ENCODE data around the gene AMPD2.

The AMPD2 gene

GRCh38 chr1:109622137-109622892, 2.7 kb downstream of the AMPD2 start:
- H3K36me3 Mint-ChIP-seq, result peaks cover 8 to 16% of the 10 kb centered on the region in 2 donors
- ATAC-seq (replicated peaks), result no peak
- peak overlapping the region; percentile 79 for H3K27ac Mint-ChIP-seq
- H3K4me3 Mint-ChIP-seq, result peak overlapping the region; percentile 97 to 99
- no peaks in the 10 kb centered on the region for H3K9me3 Mint-ChIP-seq
- no peak for DNase-seq
- peaks cover 48 to 72% of the 10 kb centered on the region in 2 donors for H3K4me1 Mint-ChIP-seq
- H3K27me3 Mint-ChIP-seq, result no peaks in the 10 kb centered on the region

- Mint-ChIP-seq H3K27ac (no peak overlapping the region), H3K36me3 (peaks cover 14 to 22% of the 10 kb centered on the region in 2 donors), H3K4me1 (peaks cover 45 to 72% of the 10 kb centered on the region in 2 donors), H3K4me3 (no peak overlapping the region), H3K9me3 (no peaks in the 10 kb centered on the region), H3K27me3 (no peaks in the 10 kb centered on the region)
- DNase-seq (no peak), ATAC-seq (replicated peaks) (no peak)
Observed at GRCh38 chr1:109622895-109623294, 3.3 kb downstream of the AMPD2 start.

DNA sequence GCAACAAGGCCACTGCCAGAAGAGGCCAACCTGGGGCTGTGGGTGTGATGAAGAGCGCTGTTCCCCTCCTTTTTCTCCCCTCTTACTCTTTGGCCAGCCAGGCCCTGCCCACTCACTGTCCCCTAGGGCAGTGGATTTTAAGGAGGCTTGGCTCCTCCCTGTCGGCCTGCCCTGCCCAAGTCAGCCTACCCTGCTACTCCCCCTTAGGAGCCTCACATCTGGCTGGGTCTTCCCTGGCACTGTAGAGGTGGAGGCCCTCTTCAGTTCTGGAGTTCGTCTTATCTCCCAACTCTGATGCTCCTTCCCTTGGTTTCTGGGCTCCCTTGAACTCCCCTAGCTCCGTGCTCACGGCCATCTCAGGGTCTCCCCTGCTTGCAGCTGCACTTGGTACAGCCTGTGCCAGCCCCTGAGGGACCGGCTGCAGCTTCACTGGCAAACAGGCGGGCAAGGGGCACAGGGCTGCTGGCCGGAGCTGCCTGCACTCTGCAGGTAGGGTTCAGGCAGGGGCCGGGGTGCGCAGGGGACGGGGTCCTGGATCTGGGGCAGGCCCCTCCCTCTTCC, 4.0 kb downstream of the AMPD2 start:
- Mint-ChIP-seq H3K27ac (peak overlapping the region; percentile 89), H3K36me3 (peaks cover 15 to 29% of the 10 kb centered on the region in 2 donors)

DNA sequence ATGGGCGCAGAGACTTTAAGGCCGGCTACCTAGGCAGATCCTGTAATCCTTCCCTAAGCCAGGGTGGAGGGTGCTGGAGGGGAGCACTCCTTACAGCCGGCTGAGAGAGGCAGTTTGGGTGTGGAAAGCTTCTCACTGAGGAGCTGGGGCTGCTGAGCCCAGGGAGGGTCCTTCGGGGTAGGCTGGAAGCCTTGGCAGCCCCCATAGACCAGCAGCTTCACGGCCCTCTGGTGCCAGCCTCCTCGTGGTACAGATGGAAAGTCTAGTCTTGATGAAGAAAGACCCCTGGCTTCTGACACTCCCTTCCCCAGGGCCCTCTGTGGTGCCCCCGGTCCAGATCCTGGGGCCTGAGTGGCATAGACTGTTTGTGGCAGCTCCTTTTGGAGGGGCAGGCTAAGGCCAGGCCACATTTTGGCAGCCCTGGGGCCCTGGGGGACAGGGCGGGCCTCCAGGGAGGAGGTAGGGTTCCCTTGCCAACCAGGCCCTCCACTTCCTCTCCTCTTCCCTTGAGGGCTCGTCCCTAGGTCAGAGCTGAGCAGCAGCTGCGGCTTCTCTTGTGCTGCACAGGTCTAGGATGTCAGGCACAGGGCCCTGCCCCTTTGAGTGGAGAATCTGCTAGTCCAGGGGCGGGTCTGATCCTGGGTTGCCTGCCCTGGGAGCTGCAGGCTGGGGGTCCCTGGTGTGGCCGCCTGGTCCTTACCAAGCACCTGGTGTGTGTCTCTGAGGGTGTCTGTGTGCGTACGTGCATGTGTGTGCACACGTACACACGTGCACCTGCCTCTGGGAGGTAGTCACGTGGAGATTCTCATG, 4.8 kb downstream of the AMPD2 start:
- peaks cover 36 to 60% of the 10 kb centered on the region in 2 donors for H3K4me1 Mint-ChIP-seq
- peaks cover 17 to 35% of the 10 kb centered on the region in 2 donors for H3K36me3 Mint-ChIP-seq
- ATAC-seq (replicated peaks), result peak; percentile 56 to 61

More for the DNA sequence above, 4.0 kb downstream of the AMPD2 start:
- H3K4me1 Mint-ChIP-seq, result peaks cover 42 to 68% of the 10 kb centered on the region in 2 donors
- no peak for DNase-seq
- no peaks in the 10 kb centered on the region for H3K9me3 Mint-ChIP-seq
- no peaks in the 10 kb centered on the region for H3K27me3 Mint-ChIP-seq
- peak overlapping the region; percentile 76 to 79 for H3K4me3 Mint-ChIP-seq
- no peak for ATAC-seq (replicated peaks)

GRCh38 chr1:109625176-109625575, 5.5 kb downstream of the AMPD2 start:
- H3K27me3 Mint-ChIP-seq, result no peaks in the 10 kb centered on the region
- no peaks in the 10 kb centered on the region for H3K9me3 Mint-ChIP-seq
- ATAC-seq (replicated peaks), result no peak
- no peak overlapping the region for H3K4me3 Mint-ChIP-seq
- DNase-seq, result no peak
- peaks cover 24 to 39% of the 10 kb centered on the region in 2 donors for H3K36me3 Mint-ChIP-seq
- H3K4me1 Mint-ChIP-seq, result peaks cover 32 to 54% of the 10 kb centered on the region in 2 donors
- H3K27ac Mint-ChIP-seq, result peak overlapping the region; percentile 69

More for the DNA sequence above, 4.8 kb downstream of the AMPD2 start:
- peak; percentile 45 for DNase-seq
- no peaks in the 10 kb centered on the region for H3K9me3 Mint-ChIP-seq
- H3K4me3 Mint-ChIP-seq, result peak overlapping the region; percentile 59 to 79
- no peaks in the 10 kb centered on the region for H3K27me3 Mint-ChIP-seq
- peak overlapping the region; percentile 89 for H3K27ac Mint-ChIP-seq

DNA sequence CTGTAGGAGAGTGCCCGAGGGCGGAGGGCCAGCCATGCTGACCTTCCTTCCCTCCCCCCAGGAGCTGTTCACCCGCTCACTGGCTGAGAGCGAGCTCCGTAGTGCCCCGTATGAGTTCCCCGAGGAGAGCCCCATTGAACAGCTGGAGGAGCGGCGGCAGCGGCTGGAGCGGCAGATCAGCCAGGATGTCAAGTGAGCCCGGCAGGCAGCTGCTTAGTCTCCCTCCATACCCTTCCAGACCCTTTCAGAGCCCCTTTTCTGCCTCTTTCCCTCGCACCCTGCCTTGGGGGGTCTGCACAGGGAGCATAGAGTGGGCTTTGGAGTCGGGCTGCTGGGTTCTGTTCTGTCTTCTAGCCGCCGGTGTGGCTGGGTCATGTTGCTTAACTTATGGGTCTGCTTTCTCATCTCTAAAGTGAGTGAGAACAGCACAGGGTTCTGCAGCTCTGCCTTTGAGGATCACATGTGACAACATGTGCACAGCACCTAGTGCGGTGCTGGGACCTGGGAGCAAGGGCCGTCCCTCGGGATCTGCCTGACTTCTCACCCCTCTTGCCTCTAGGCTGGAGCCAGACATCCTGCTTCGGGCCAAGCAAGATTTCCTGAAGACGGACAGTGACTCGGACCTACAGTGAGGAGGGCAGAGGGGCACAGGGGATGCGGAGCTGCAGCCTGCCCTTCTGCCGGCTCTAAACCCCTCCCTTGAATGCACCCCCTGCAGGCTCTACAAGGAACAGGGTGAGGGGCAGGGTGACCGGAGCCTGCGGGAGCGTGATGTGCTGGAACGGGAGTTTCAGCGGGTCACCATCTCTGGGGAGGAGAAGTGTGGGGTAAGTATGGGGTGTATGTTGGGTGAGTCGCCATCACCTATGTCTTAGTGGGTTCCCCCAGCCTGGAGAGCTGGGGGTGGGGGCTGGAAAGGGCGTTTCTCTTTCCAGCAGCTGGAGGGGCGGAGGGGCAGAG, 6.2 kb downstream of the AMPD2 start:
- H3K27ac Mint-ChIP-seq, result peak overlapping the region; percentile 69
- H3K4me3 Mint-ChIP-seq, result no peak overlapping the region
- H3K9me3 Mint-ChIP-seq, result no peaks in the 10 kb centered on the region
- peaks cover 32 to 47% of the 10 kb centered on the region in 2 donors for H3K4me1 Mint-ChIP-seq
- no peaks in the 10 kb centered on the region for H3K27me3 Mint-ChIP-seq
- peaks cover 23 to 42% of the 10 kb centered on the region in 2 donors for H3K36me3 Mint-ChIP-seq
- ATAC-seq (replicated peaks) (no peak), DNase-seq (no peak)

DNA sequence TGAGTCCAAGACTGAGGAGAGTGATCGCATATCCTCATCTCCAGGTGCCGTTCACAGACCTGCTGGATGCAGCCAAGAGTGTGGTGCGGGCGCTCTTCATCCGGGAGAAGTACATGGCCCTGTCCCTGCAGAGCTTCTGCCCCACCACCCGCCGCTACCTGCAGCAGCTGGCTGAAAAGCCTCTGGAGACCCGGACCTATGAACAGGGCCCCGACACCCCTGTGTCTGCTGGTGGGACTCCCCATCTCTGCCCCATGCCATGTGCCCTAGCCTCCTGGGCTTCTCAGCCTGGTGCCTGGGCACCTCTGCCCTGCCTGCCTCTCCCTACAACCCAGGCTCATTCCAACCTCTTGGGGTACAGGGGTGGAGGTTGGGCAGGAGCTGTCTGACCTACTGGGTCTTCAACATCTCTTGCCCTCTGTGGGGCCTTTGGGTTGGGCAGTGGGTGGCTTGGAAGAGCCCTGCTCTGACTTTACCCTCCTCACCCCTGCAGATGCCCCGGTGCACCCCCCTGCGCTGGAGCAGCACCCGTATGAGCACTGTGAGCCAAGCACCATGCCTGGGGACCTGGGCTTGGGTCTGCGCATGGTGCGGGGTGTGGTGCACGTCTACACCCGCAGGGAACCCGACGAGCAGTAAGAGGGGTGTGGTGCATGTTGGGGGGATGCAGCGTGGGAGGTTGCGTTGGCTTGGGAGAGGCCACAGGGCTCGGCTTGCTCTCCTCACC, 7.2 kb downstream of the AMPD2 start:
- ATAC-seq (replicated peaks) (no peak), DNase-seq (no peak)
- H3K36me3 Mint-ChIP-seq, result peaks cover 30 to 52% of the 10 kb centered on the region in 2 donors
- no peaks in the 10 kb centered on the region for H3K27me3 Mint-ChIP-seq
- H3K4me1 Mint-ChIP-seq, result peaks cover 29 to 37% of the 10 kb centered on the region in 2 donors
- peak overlapping the region; percentile 25 for H3K27ac Mint-ChIP-seq
- no peaks in the 10 kb centered on the region for H3K9me3 Mint-ChIP-seq
- H3K4me3 Mint-ChIP-seq, result no peak overlapping the region

- Mint-ChIP-seq H3K4me3 (no peak overlapping the region), H3K27ac (no peak overlapping the region), H3K27me3 (no peaks in the 10 kb centered on the region), H3K4me1 (peaks cover 19 to 27% of the 10 kb centered on the region in 2 donors), H3K9me3 (no peaks in the 10 kb centered on the region), H3K36me3 (peaks cover 34 to 57% of the 10 kb centered on the region in 2 donors)
- ATAC-seq (replicated peaks) (no peak), DNase-seq (no peak)
Observed at GRCh38 chr1:109627692-109628399, 8.2 kb downstream of the AMPD2 start.

DNA sequence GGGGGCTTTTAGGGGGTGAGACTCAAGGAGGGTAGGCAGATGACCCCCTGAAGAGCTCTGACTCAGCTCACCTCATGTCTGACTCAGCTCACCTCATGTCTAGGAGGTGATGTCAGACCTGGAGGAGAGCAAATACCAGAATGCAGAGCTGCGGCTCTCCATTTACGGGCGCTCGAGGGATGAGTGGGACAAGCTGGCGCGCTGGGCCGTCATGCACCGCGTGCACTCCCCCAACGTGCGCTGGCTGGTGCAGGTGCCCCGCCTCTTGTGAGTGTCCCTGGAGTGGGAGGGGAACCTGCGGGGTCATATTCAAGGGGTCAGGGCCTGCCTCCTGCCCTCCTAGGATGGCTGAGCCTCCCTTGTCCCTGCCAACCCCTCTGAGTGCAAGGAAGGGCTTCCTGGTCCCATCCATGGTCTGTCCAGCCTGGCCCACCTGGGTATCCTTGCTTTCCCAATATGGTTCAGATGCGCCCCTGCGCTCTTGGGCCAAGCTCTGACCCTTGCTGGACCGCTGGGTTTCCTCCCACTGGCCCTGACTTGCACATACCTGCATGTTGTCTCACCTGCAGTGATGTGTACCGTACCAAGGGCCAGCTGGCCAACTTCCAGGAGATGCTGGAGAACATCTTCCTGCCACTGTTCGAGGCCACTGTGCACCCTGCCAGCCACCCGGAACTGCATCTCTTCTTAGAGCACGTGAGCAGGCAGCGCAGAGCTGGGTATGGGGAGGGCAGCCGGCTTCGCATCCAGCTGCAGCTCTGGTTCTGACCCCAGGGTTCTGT, 9.1 kb downstream of the AMPD2 start:
- no peaks in the 10 kb centered on the region for H3K9me3 Mint-ChIP-seq
- no peak overlapping the region for H3K27ac Mint-ChIP-seq
- ATAC-seq (replicated peaks) (no peak), DNase-seq (no peak)
- peaks cover 11 to 18% of the 10 kb centered on the region in 2 donors for H3K4me1 Mint-ChIP-seq
- peaks cover 36 to 58% of the 10 kb centered on the region in 2 donors for H3K36me3 Mint-ChIP-seq
- H3K4me3 Mint-ChIP-seq, result no peak overlapping the region
- no peaks in the 10 kb centered on the region for H3K27me3 Mint-ChIP-seq

- Mint-ChIP-seq H3K27ac (no peak overlapping the region), H3K4me1 (peaks cover 10 to 14% of the 10 kb centered on the region in 2 donors), H3K36me3 (peaks cover 36 to 58% of the 10 kb centered on the region in 2 donors), H3K4me3 (no peak overlapping the region), H3K9me3 (no peaks in the 10 kb centered on the region), H3K27me3 (no peaks in the 10 kb centered on the region)
- DNase-seq, result no peak
- no peak for ATAC-seq (replicated peaks)
Observed at GRCh38 chr1:109629372-109630030, 9.9 kb downstream of the AMPD2 start.

- peaks cover 36 to 58% of the 10 kb centered on the region in 2 donors for H3K36me3 Mint-ChIP-seq
- H3K27me3 Mint-ChIP-seq, result no peaks in the 10 kb centered on the region
- ATAC-seq (replicated peaks) (no peak), DNase-seq (no peak)
- H3K4me1 Mint-ChIP-seq, result peaks cover 12 to 18% of the 10 kb centered on the region in 2 donors
- no peaks in the 10 kb centered on the region for H3K9me3 Mint-ChIP-seq
- H3K27ac Mint-ChIP-seq, result no peak overlapping the region
- no peak overlapping the region for H3K4me3 Mint-ChIP-seq
Observed at GRCh38 chr1:109630081-109630897, 10.7 kb downstream of the AMPD2 start.
